Thymus (tissue), 11 donors: ENCODE results near the gene SLC39A11. TPM values are rescaled to one million over a fixed set of nuclear protein-coding genes. Genes with fewer than 3 reads are reported as not detected.

Experiments used
- DNase-seq, 9 donors: peaks; one replicate each; pipeline ENCODE4 v3.0.0-alpha.2; 2013; ENCODE audit warnings: low spot score in 9 of 9, low read depth in 6 of 9, missing footprints in 1 of 9
- H3K27ac ChIP-seq, 2 donors: one replicate each; pipeline ENCODE4 v1.5.1; 2013; ENCODE audit warnings: control low read depth in 1 of 2, low read depth in 1 of 2, low read length in 1 of 2, mild to moderate bottlenecking in 1 of 2, moderate library complexity in 1 of 2
- H3K27me3 ChIP-seq, 2 donors: one replicate each; pipeline ENCODE4 v1.5.1; 2013; ENCODE audit warnings: low read length in 1 of 2; ENCODE audit not compliant: control insufficient read depth in 2 of 2, insufficient read depth in 1 of 2
- H3K36me3 ChIP-seq, 2 donors: one replicate each; pipeline ENCODE4 v1.5.1; 2013; ENCODE audit warnings: low read length in 1 of 2, mild to moderate bottlenecking in 1 of 2, moderate library complexity in 1 of 2; ENCODE audit not compliant: control insufficient read depth in 2 of 2, insufficient read depth in 2 of 2
- H3K4me1 ChIP-seq, 2 donors: one replicate each; pipeline ENCODE4 v1.5.1; 2013; ENCODE audit warnings: low read length in 2 of 2; ENCODE audit not compliant: control insufficient read depth in 2 of 2, insufficient read depth in 2 of 2
- H3K4me3 ChIP-seq, 2 donors: one replicate each; pipeline ENCODE4 v1.5.1; 2013; ENCODE audit warnings: low read length in 2 of 2, control low read depth in 1 of 2, mild to moderate bottlenecking in 1 of 2
- H3K9me3 ChIP-seq, 2 donors: one replicate each; pipeline ENCODE4 v1.5.1; 2013; ENCODE audit warnings: low read length in 1 of 2, mild to moderate bottlenecking in 1 of 2; ENCODE audit not compliant: control insufficient read depth in 2 of 2, insufficient read depth in 1 of 2
- WGBS: extraction: QIAGEN DNeasy Blood & Tissue Kit; methylation state at CpG from one replicate; pipeline ENCODE4 v1.1.7; 2013; 5-methylcytosine and 5-hydroxymethylcytosine counted together
- polyA plus RNA-seq: library from polyadenylated mRNA; stranded (reverse); fragments of 200-250 nt; gene quantifications from one replicate; pipeline ENCODE4 v1.2.3, GENCODE V29; 2013
- total RNA-seq: library from RNA; stranded (reverse); fragments of 120-200 nt; gene quantifications from one replicate; pipeline ENCODE4 v1.2.4, GENCODE V29; 2013
- donor health status: healthy.

The SLC39A11 gene
- total and polyA plus RNA-seq, 2 donors, result 7.4 to 8.7 TPM

DNA sequence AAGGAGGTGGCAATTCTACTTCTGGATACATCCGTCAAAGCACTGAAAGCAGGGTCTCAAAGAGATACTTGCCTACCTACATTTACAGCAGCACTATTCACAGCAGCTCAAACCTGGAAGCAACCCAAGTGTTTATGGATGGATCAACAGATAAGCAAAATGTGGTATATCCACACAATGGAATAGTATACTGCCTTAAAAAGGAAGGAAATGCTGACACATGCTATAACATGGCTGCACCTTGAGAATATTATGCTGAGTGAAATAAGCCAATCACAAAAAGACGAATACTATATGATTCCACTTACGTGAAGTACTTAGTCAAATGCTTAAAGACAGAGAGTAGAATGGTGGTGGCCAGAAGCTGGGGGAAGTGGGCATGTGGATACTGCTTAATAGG is 336.2 kb downstream of the SLC39A11 start:
- over 99% methylated on average over 3 of the region's 3 CpGs for WGBS
- Histone ChIP-seq H3K36me3 (no peaks in the 10 kb centered on the region), H3K4me1 (no peaks in the 10 kb centered on the region), H3K9me3 (no peaks in the 10 kb centered on the region), H3K4me3 (no peak overlapping the region), H3K27me3 (no peaks in the 10 kb centered on the region), H3K27ac (no peak overlapping the region)
- no peak for DNase-seq

- 95% methylated on average over 6 of the region's 6 CpGs for WGBS
- no peak overlapping the region for H3K27ac ChIP-seq
- no peak for DNase-seq
- H3K9me3 ChIP-seq, result no peaks in the 10 kb centered on the region
- no peaks in the 10 kb centered on the region for H3K36me3 ChIP-seq
- no peak overlapping the region for H3K4me3 ChIP-seq
- no peaks in the 10 kb centered on the region for H3K4me1 ChIP-seq
- no peaks in the 10 kb centered on the region for H3K27me3 ChIP-seq
Observed at GRCh38 chr17:72754513-72754912, 338.0 kb downstream of the SLC39A11 start.

- H3K4me3 ChIP-seq, result no peak overlapping the region
- no peaks in the 10 kb centered on the region for H3K27me3 ChIP-seq
- H3K4me1 ChIP-seq, result no peaks in the 10 kb centered on the region
- WGBS, result 93% methylated on average over 5 of the region's 5 CpGs
- H3K27ac ChIP-seq, result no peak overlapping the region
- no peaks in the 10 kb centered on the region for H3K36me3 ChIP-seq
- H3K9me3 ChIP-seq, result no peaks in the 10 kb centered on the region
- DNase-seq, result no peak
Observed at GRCh38 chr17:72751746-72752145, 340.7 kb downstream of the SLC39A11 start.

GRCh38 chr17:72749119-72749572 is 343.3 kb downstream of the SLC39A11 start:
- DNase-seq, result no peak
- Histone ChIP-seq H3K9me3 (no peaks in the 10 kb centered on the region), H3K4me3 (no peak overlapping the region), H3K27ac (no peak overlapping the region), H3K27me3 (no peaks in the 10 kb centered on the region), H3K36me3 (no peaks in the 10 kb centered on the region), H3K4me1 (no peaks in the 10 kb centered on the region)
- WGBS, result 96% methylated on average over 6 of the region's 6 CpGs

DNA sequence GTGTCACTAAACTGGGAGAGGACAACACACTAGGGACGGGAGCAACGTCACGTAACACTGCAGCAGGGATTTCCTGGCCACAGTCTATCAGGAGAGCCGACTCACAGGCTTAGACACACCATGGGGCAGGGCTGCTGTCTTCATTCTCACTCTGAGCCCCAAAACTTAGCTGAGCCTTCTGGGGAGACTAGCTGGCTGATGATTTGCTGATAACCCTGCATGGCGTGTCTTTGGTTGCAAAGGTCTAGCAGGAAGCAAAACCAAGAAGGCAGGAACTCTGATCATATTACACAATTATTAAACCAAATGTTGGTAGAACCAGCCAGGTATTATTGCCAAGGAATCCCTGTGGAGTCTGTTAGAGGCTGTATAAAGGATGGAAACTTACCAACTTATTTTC is 345.0 kb downstream of the SLC39A11 start:
- 98% methylated on average over 5 of the region's 5 CpGs for WGBS
- Histone ChIP-seq H3K4me1 (no peaks in the 10 kb centered on the region), H3K27me3 (no peaks in the 10 kb centered on the region), H3K27ac (no peak overlapping the region), H3K9me3 (no peaks in the 10 kb centered on the region), H3K36me3 (no peaks in the 10 kb centered on the region), H3K4me3 (no peak overlapping the region)
- no peak for DNase-seq

- Histone ChIP-seq H3K4me1 (no peaks in the 10 kb centered on the region), H3K4me3 (no peak overlapping the region), H3K36me3 (no peaks in the 10 kb centered on the region), H3K27me3 (no peaks in the 10 kb centered on the region), H3K9me3 (no peaks in the 10 kb centered on the region), H3K27ac (no peak overlapping the region)
- no peak for DNase-seq
- 99% methylated on average over 2 of the region's 2 CpGs for WGBS
Observed at GRCh38 chr17:72745241-72745640, 347.2 kb downstream of the SLC39A11 start.

- Histone ChIP-seq H3K27ac (no peak overlapping the region), H3K4me3 (no peak overlapping the region), H3K36me3 (no peaks in the 10 kb centered on the region), H3K4me1 (no peaks in the 10 kb centered on the region), H3K27me3 (no peaks in the 10 kb centered on the region), H3K9me3 (no peaks in the 10 kb centered on the region)
- 86% methylated on average over 4 of the region's 4 CpGs for WGBS
- DNase-seq, result no peak
Observed at GRCh38 chr17:72743037-72743467, 349.4 kb downstream of the SLC39A11 start.

GRCh38 chr17:72737151-72737690 is 355.3 kb downstream of the SLC39A11 start:
- Histone ChIP-seq H3K27ac (no peak overlapping the region), H3K9me3 (no peaks in the 10 kb centered on the region), H3K27me3 (no peaks in the 10 kb centered on the region), H3K36me3 (peaks cover 0 to 3% of the 10 kb centered on the region in 2 donors), H3K4me1 (no peaks in the 10 kb centered on the region), H3K4me3 (no peak overlapping the region)
- no peak for DNase-seq
- WGBS, result 98% methylated on average over 4 of the region's 4 CpGs

GRCh38 chr17:72735592-72735991 is 356.9 kb downstream of the SLC39A11 start:
- DNase-seq, result no peak
- H3K27me3 ChIP-seq, result no peaks in the 10 kb centered on the region
- H3K36me3 ChIP-seq, result peaks cover 0 to 3% of the 10 kb centered on the region in 2 donors
- H3K27ac ChIP-seq, result no peak overlapping the region
- no peaks in the 10 kb centered on the region for H3K4me1 ChIP-seq
- H3K9me3 ChIP-seq, result no peaks in the 10 kb centered on the region
- WGBS, result 97% methylated on average over 8 of the region's 8 CpGs
- H3K4me3 ChIP-seq, result no peak overlapping the region
